H9 (cell line): ENCODE measurements around the gene DUS1L. TPM values are rescaled to one million over a fixed set of nuclear protein-coding genes. Genes with fewer than 3 reads are reported as not detected.

ENCODE experiments used
- DNase-seq: peaks from one replicate; pipeline ENCODE4 v3.0.0-alpha.2; 2017
- H2AFZ ChIP-seq: one replicate; pipeline ENCODE4 v1.6.1; 2013; ENCODE audit warnings: mild to moderate bottlenecking, low read length, control low read depth, moderate library complexity
- H2AK5ac ChIP-seq: 2 replicates; pipeline ENCODE4 v1.6.1; 2013; ENCODE audit warnings: low read length, control low read depth, mixed read lengths; ENCODE audit not compliant: insufficient read length
- H2BK120ac ChIP-seq: one replicate; pipeline ENCODE4 v1.6.1; 2013; ENCODE audit warnings: low read depth, mild to moderate bottlenecking, low read length, control low read depth, inconsistent platforms; ENCODE audit not compliant: poor library complexity, severe bottlenecking
- H2BK12ac ChIP-seq: 2 replicates; pipeline ENCODE4 v1.6.1; 2013; ENCODE audit warnings: low read length, control low read depth, mixed read lengths, low read depth; ENCODE audit not compliant: insufficient read length
- H2BK15ac ChIP-seq: 2 replicates; pipeline ENCODE4 v1.6.1; 2013; ENCODE audit warnings: low read depth, low read length, control low read depth
- H2BK20ac ChIP-seq: one replicate; pipeline ENCODE4 v1.6.1; 2013; ENCODE audit warnings: low read depth, mild to moderate bottlenecking, low read length, control low read depth, inconsistent platforms; ENCODE audit not compliant: poor library complexity, severe bottlenecking
- H2BK5ac ChIP-seq: 2 replicates; pipeline ENCODE4 v1.6.1; 2013; ENCODE audit warnings: low read length, control low read depth, mixed read lengths; ENCODE audit not compliant: insufficient read length
- H3K14ac ChIP-seq: 2 replicates; pipeline ENCODE4 v1.6.1; 2013; ENCODE audit warnings: low read length, control low read depth; ENCODE audit not compliant: insufficient read depth
- H3K18ac ChIP-seq: 2 replicates; pipeline ENCODE4 v1.6.1; 2013; ENCODE audit warnings: low read depth, mild to moderate bottlenecking, mixed read lengths, low read length, control low read depth; ENCODE audit not compliant: insufficient read length
- H3K23ac ChIP-seq: 2 replicates; pipeline ENCODE4 v1.6.1; 2013; ENCODE audit warnings: low read length, control low read depth, mixed read lengths, low read depth; ENCODE audit not compliant: insufficient read length
- H3K23me2 ChIP-seq: 2 replicates; pipeline ENCODE4 v1.6.1; 2013; ENCODE audit warnings: low read depth, mild to moderate bottlenecking, mixed read lengths, low read length, control low read depth; ENCODE audit not compliant: insufficient read length, poor library complexity, severe bottlenecking
- H3K27ac ChIP-seq: 2 replicates; pipeline ENCODE4 v1.5.1; 2013; ENCODE audit warnings: low read length, control low read depth, mixed read lengths, low read depth; ENCODE audit not compliant: insufficient read length
- H3K27me3 ChIP-seq: 2 replicates; pipeline ENCODE4 v1.6.1; 2013; ENCODE audit warnings: low read length, control low read depth, inconsistent platforms; ENCODE audit not compliant: insufficient read depth
- H3K4ac ChIP-seq: 2 replicates; pipeline ENCODE4 v1.6.1; 2013; ENCODE audit warnings: low read depth, mild to moderate bottlenecking, control low read depth, inconsistent platforms, low read length, moderate library complexity
- H3K4me1 ChIP-seq: 2 replicates; pipeline ENCODE4 v1.6.1; 2013; ENCODE audit warnings: low read length, control low read depth, inconsistent platforms; ENCODE audit not compliant: insufficient read depth
- H3K4me2 ChIP-seq: 2 replicates; pipeline ENCODE4 v1.6.1; 2013; ENCODE audit warnings: low read length, control low read depth, mixed read lengths; ENCODE audit not compliant: insufficient read length, insufficient read depth
- H3K56ac ChIP-seq: 2 replicates; pipeline ENCODE4 v1.6.1; 2013; ENCODE audit warnings: low read depth, mild to moderate bottlenecking, mixed read lengths, low read length, control low read depth; ENCODE audit not compliant: insufficient read length
- H3K79me1 ChIP-seq: 2 replicates; pipeline ENCODE4 v1.6.1; 2013; ENCODE audit warnings: low read depth, mild to moderate bottlenecking, moderate library complexity, low read length, control low read depth, inconsistent platforms; ENCODE audit not compliant: insufficient read depth, poor library complexity, severe bottlenecking
- H3K79me2 ChIP-seq: 2 replicates; pipeline ENCODE4 v1.6.1; 2013; ENCODE audit warnings: low read length, control low read depth, inconsistent platforms; ENCODE audit not compliant: insufficient read depth
- H3K9ac ChIP-seq: 2 replicates; pipeline ENCODE4 v1.6.1; 2013; ENCODE audit warnings: low read length, control low read depth, mixed read lengths; ENCODE audit not compliant: insufficient read length; ENCODE audit errors: extremely low read depth
- H3K9me3 ChIP-seq: one replicate; pipeline ENCODE4 v1.6.1; 2013; ENCODE audit warnings: low read depth, low read length, inconsistent platforms; ENCODE audit not compliant: control insufficient read depth
- H3T11ph ChIP-seq: one replicate; pipeline ENCODE4 v1.6.1; 2013; ENCODE audit warnings: mild to moderate bottlenecking, low read length, control low read depth, inconsistent platforms
- H4K20me1 ChIP-seq: one replicate; pipeline ENCODE4 v1.6.1; 2013; ENCODE audit not compliant: control insufficient read depth, insufficient read length, insufficient read depth
- H4K5ac ChIP-seq: 2 replicates; pipeline ENCODE4 v1.6.1; 2013; ENCODE audit warnings: low read depth, mild to moderate bottlenecking, mixed read lengths, low read length, control low read depth; ENCODE audit not compliant: insufficient read length
- H4K8ac ChIP-seq: replicated peaks from 2 replicates; pipeline ENCODE4 v1.6.1; 2013; ENCODE audit warnings: low read length, control low read depth, mixed read lengths, low read depth; ENCODE audit not compliant: insufficient read length
- H4K91ac ChIP-seq: 2 replicates; pipeline ENCODE4 v1.6.1; 2013; ENCODE audit warnings: low read depth, mild to moderate bottlenecking, moderate library complexity, mixed read lengths, low read length, control low read depth; ENCODE audit not compliant: insufficient read length
- H3K27ac Mint-ChIP-seq, 3 experiments: 2 replicates in 2 of 3; 3 replicates in 1 of 3; pipeline ENCODE4 v1.8.0; 2020 to 2021; ENCODE audit warnings: mixed read lengths in 3 of 3, mild to moderate bottlenecking in 1 of 3, moderate library complexity in 1 of 3
- H3K27me3 Mint-ChIP-seq: 2 replicates; pipeline ENCODE4 v1.8.0; 2021; ENCODE audit warnings: low read depth, mild to moderate bottlenecking, moderate library complexity, mixed read lengths
- H3K36me3 Mint-ChIP-seq, 3 experiments: 2 replicates in 2 of 3; 3 replicates in 1 of 3; pipeline ENCODE4 v1.8.0; 2020 to 2021; ENCODE audit warnings: low read depth in 3 of 3, mixed read lengths in 3 of 3; ENCODE audit not compliant: insufficient read depth in 1 of 3
- H3K4me1 Mint-ChIP-seq, 2 experiments: 2 replicates each; pipeline ENCODE4 v1.8.0; 2020; ENCODE audit warnings: mixed read lengths in 2 of 2
- H3K4me3 Mint-ChIP-seq, 2 experiments: 2 replicates in 1 of 2; 3 replicates in 1 of 2; pipeline ENCODE4 v1.8.0; 2020 to 2021; ENCODE audit warnings: mild to moderate bottlenecking in 2 of 2, mixed read lengths in 2 of 2, moderate library complexity in 1 of 2
- H3K9me3 Mint-ChIP-seq, 2 experiments: 2 replicates in 1 of 2; 3 replicates in 1 of 2; pipeline ENCODE4 v1.8.0; 2020; ENCODE audit warnings: mild to moderate bottlenecking in 2 of 2, mixed read lengths in 2 of 2, moderate library complexity in 1 of 2
- WGBS: extraction: QIAGEN DNeasy Blood & Tissue Kit; methylation state at CpG from one replicate; pipeline ENCODE4 v1.1.7; 2013; ENCODE audit warnings: missing lambda C conversion rate, low lambda C conversion rate, mixed read lengths; ENCODE audit not compliant: insufficient read length; ENCODE audit errors: extremely low coverage; 5-methylcytosine and 5-hydroxymethylcytosine counted together
- total RNA-seq: library from RNA; stranded (reverse); gene quantifications from 2 replicates; pipeline ENCODE4 v1.2.1, GENCODE V29; 2021
- TF ChIP-seq, protein P1 (sequence below): fragments of 200-600 bp; sonication (generic); conservative IDR thresholded peaks from 3 replicates; pipeline ENCODE4 v1.8.0; 2021; ENCODE audit warnings: antibody characterized with exemption, mild to moderate bottlenecking

The DUS1L gene
- total RNA-seq, 1 experiment from 2014 or later: 103 TPM

- Mint-ChIP-seq H3K9me3 (peaks cover 0 to 9% of the 10 kb centered on the region in 2 experiments; a peak in 2 of 5 replicates), H3K27me3 (peaks cover 40% of the 10 kb centered on the region), H3K4me3 (peak overlapping the region in 1 of 2 experiments; percentile 29; a peak in 1 of 5 replicates), H3K27ac (peak overlapping the region in 1 of 3 experiments; percentile 84; a peak in 2 of 7 replicates), H3K36me3 (peaks cover 0 to 7% (median 0%) of the 10 kb centered on the region in 3 experiments; a peak in 3 of 7 replicates), H3K4me1 (peaks cover 35 to 67% of the 10 kb centered on the region in 2 experiments)
- H4K5ac ChIP-seq: no peak overlapping the region
- TF ChIP-seq, protein P1, sequence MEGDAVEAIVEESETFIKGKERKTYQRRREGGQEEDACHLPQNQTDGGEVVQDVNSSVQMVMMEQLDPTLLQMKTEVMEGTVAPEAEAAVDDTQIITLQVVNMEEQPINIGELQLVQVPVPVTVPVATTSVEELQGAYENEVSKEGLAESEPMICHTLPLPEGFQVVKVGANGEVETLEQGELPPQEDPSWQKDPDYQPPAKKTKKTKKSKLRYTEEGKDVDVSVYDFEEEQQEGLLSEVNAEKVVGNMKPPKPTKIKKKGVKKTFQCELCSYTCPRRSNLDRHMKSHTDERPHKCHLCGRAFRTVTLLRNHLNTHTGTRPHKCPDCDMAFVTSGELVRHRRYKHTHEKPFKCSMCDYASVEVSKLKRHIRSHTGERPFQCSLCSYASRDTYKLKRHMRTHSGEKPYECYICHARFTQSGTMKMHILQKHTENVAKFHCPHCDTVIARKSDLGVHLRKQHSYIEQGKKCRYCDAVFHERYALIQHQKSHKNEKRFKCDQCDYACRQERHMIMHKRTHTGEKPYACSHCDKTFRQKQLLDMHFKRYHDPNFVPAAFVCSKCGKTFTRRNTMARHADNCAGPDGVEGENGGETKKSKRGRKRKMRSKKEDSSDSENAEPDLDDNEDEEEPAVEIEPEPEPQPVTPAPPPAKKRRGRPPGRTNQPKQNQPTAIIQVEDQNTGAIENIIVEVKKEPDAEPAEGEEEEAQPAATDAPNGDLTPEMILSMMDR: peak; percentile 67
- no peak overlapping the region for H4K8ac ChIP-seq
- WGBS: no CpG with 5 or more reads among the region's 24 CpGs
- peak overlapping the region; percentile 15 for H3K18ac ChIP-seq
- no peaks in the 10 kb centered on the region for H3K79me2 ChIP-seq
- H4K91ac ChIP-seq: no peak overlapping the region
- no peak overlapping the region for H3K27ac ChIP-seq
- no peak overlapping the region for H3K4me2 ChIP-seq
- no peak overlapping the region for H3K56ac ChIP-seq
- no peaks in the 10 kb centered on the region for H3K79me1 ChIP-seq
- no peak overlapping the region for H2BK5ac ChIP-seq
- no peak overlapping the region for H2BK120ac ChIP-seq
- H3K23ac ChIP-seq: no peak overlapping the region
- no peaks in the 10 kb centered on the region for H3K23me2 ChIP-seq
- H2BK12ac ChIP-seq: no peak overlapping the region
- no peaks in the 10 kb centered on the region for H3K27me3 ChIP-seq
- no peak overlapping the region for H3K9ac ChIP-seq
- no peaks in the 10 kb centered on the region for H4K20me1 ChIP-seq
- no peaks in the 10 kb centered on the region for H3K9me3 ChIP-seq
- H3K4ac ChIP-seq: no peak overlapping the region
- DNase-seq: peak; percentile 95
- no peak overlapping the region for H3K14ac ChIP-seq
- H2BK15ac ChIP-seq: no peak overlapping the region
- no peak overlapping the region for H3T11ph ChIP-seq
- no peak overlapping the region for H2AK5ac ChIP-seq
- no peak overlapping the region for H2AFZ ChIP-seq
- no peaks in the 10 kb centered on the region; the same call in 1 of the 2 replicates for H3K4me1 ChIP-seq
- no peak overlapping the region for H2BK20ac ChIP-seq
These were observed 40.5 kb upstream of the DUS1L start for GRCh38 chr17:82105882-82106687.
